Caco-2 (cell line): ENCODE measurements around the gene INHA. TPM values are rescaled to one million over a fixed set of nuclear protein-coding genes. Genes with fewer than 3 reads are reported as not detected.

ENCODE experiments used
- BruUV-seq: library from RNA; stranded (reverse); fragments of 400-500 nt; replicated peaks from 2 replicates; lab custom pipeline; 2021; lab: Mats Ljungman, UMichigan
- CTCF ChIA-PET: fragments of 300-600 bp; sonication (Branson Sonifier 250); formaldehyde crosslinking; loops from one replicate; lab custom pipeline; 2022; ENCODE audit warnings: antibody characterized with exemption; lab: Charles Lee
- POLR2A ChIA-PET: fragments of 300-600 bp; sonication (Branson Sonifier 250); formaldehyde crosslinking; loops from one replicate; lab custom pipeline; 2022; ENCODE audit warnings: antibody characterized with exemption; lab: Charles Lee
- DNase-seq, 2 experiments: peaks; one replicate each; pipeline versions ENCODE4 v3.0.0 to v3.0.0-alpha.2; 2020 to 2022
- H3K27me3 ChIP-seq: replicated peaks from 2 replicates; pipeline ENCODE4 v1.6.0; 2011; ENCODE audit warnings: low read length; ENCODE audit not compliant: control insufficient read depth, insufficient read depth
- H3K36me3 ChIP-seq: 2 replicates; pipeline ENCODE4 v1.5.1; 2011; ENCODE audit warnings: low read length; ENCODE audit not compliant: control insufficient read depth, insufficient read depth
- H3K4me1 ChIP-seq: fragments of 250-450 bp; sonication (Bioruptor Pico); 2 replicates; pipeline ENCODE4 v1.5.1; 2020; ENCODE audit warnings: mild to moderate bottlenecking
- H3K4me3 ChIP-seq: 2 replicates; pipeline ENCODE4 v1.5.1; 2011; ENCODE audit warnings: low read depth, mild to moderate bottlenecking, control low read depth, low read length
- H3K9me3 ChIP-seq: fragments of 250-450 bp; sonication (Bioruptor Pico); 2 replicates; pipeline ENCODE4 v1.5.1; 2020; ENCODE audit warnings: mild to moderate bottlenecking, moderate library complexity
- H3K27ac Mint-ChIP-seq: one replicate; pipeline ENCODE4 v1.8.0; 2022; ENCODE audit warnings: mixed read lengths; ENCODE audit not compliant: unreplicated experiment
- H3K27me3 Mint-ChIP-seq: one replicate; pipeline ENCODE4 v1.8.0; 2022; ENCODE audit warnings: mixed read lengths; ENCODE audit not compliant: insufficient read depth, unreplicated experiment
- H3K36me3 Mint-ChIP-seq: one replicate; pipeline ENCODE4 v1.8.0; 2022; ENCODE audit warnings: mild to moderate bottlenecking, mixed read lengths; ENCODE audit not compliant: insufficient read depth, unreplicated experiment
- H3K4me1 Mint-ChIP-seq: one replicate; pipeline ENCODE4 v1.8.0; 2022; ENCODE audit warnings: low read depth, mixed read lengths; ENCODE audit not compliant: unreplicated experiment
- H3K4me3 Mint-ChIP-seq: one replicate; pipeline ENCODE4 v1.8.0; 2022; ENCODE audit warnings: mild to moderate bottlenecking, moderate library complexity, mixed read lengths; ENCODE audit not compliant: unreplicated experiment
- H3K9me3 Mint-ChIP-seq: one replicate; pipeline ENCODE4 v1.8.0; 2022; ENCODE audit warnings: mixed read lengths; ENCODE audit not compliant: unreplicated experiment
- intact Hi-C: fragments of 100-400 bp; cut with micrococcal nuclease; formaldehyde crosslinking; loops from one replicate; pipeline ENCODE4 v1.10.0; 2022; ENCODE audit not compliant: unreplicated experiment
- total RNA-seq: library from RNA; stranded (reverse); gene quantifications from 2 replicates; pipeline ENCODE4 v1.2.3, GENCODE V29; 2022
- TF ChIP-seq, protein P1 (sequence below), 2 experiments: fragments of 200-600 bp in 1 of 2; IDR thresholded peaks; 1 replicate in 1 of 2; 2 replicates in 1 of 2; pipeline versions ENCODE4 v1.5.1 to v1.8.0; 2011 to 2022; ENCODE audit warnings: antibody characterized with exemption in 1 of 2, control low read depth in 1 of 2, inconsistent platforms in 1 of 2, low read depth in 1 of 2, low read length in 1 of 2, mild to moderate bottlenecking in 1 of 2, moderate library complexity in 1 of 2; ENCODE audit not compliant: insufficient read depth in 1 of 2, severe bottlenecking in 1 of 2, unreplicated experiment in 1 of 2

INHA gene
- total RNA-seq, 1 experiment from 2014 or later, result 1.5 TPM

- H3K4me1 ChIP-seq, result peaks cover 22% of the 10 kb centered on the region
- no peaks in the 10 kb centered on the region for H3K36me3 ChIP-seq
- H3K36me3 Mint-ChIP-seq, result peaks cover 5% of the 10 kb centered on the region
- H3K27ac Mint-ChIP-seq, result peak within 1 kb of the TSS; percentile 42
- no peaks in the 10 kb centered on the region for H3K27me3 Mint-ChIP-seq
- ChIA-PET CTCF (interaction anchor here (0.6 to 1.4 kb wide), 5 partner anchors 11 to 1575 kb away, joined by 3 to 19 read pairs (median 3); partner anchors contain the start of gene STK11IP), POLR2A (interaction anchor here (0.8 to 1.6 kb wide), 5 partner anchors 11 to 71 kb away, joined by 3 to 12 read pairs (median 4); partner anchors contain the start of genes CHPF, STK11IP and TMEM198)
- H3K4me1 Mint-ChIP-seq, result peaks cover 17% of the 10 kb centered on the region
- peak; percentile 90 to 92 for DNase-seq
- H3K27me3 ChIP-seq, result no peaks in the 10 kb centered on the region
- H3K9me3 ChIP-seq, result no peaks in the 10 kb centered on the region
- H3K9me3 Mint-ChIP-seq, result no peaks in the 10 kb centered on the region
- no TSS peak for BruUV-seq
- intact Hi-C loops, result loop anchor here (1.0 to 2.0 kb wide), 3 partner anchors 9 to 29 kb away; partner anchors contain the start of genes CHPF and STK11IP
- TF ChIP-seq, protein P1, sequence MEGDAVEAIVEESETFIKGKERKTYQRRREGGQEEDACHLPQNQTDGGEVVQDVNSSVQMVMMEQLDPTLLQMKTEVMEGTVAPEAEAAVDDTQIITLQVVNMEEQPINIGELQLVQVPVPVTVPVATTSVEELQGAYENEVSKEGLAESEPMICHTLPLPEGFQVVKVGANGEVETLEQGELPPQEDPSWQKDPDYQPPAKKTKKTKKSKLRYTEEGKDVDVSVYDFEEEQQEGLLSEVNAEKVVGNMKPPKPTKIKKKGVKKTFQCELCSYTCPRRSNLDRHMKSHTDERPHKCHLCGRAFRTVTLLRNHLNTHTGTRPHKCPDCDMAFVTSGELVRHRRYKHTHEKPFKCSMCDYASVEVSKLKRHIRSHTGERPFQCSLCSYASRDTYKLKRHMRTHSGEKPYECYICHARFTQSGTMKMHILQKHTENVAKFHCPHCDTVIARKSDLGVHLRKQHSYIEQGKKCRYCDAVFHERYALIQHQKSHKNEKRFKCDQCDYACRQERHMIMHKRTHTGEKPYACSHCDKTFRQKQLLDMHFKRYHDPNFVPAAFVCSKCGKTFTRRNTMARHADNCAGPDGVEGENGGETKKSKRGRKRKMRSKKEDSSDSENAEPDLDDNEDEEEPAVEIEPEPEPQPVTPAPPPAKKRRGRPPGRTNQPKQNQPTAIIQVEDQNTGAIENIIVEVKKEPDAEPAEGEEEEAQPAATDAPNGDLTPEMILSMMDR (IDR thresholded peaks at IDR 0.05; ENCODE audit: insufficient read depth in 1 of 2, low read depth in 1 of 2, low read length in 1 of 2, severe bottlenecking in 1 of 2, unreplicated experiment in 1 of 2), result no peak
- peak within 1 kb of the TSS; percentile 62 for H3K4me3 Mint-ChIP-seq
- peak within 1 kb of the TSS; percentile 75 for H3K4me3 ChIP-seq
Measured at GRCh38 chr2:219571311-219572236, 536 bp upstream of the INHA start, which contains the start of gene OBSL1. Gene OBSL1 (minus strand): TSS chr2:219571539. CDS start chr2:219571232, 307 bp downstream.

DNA sequence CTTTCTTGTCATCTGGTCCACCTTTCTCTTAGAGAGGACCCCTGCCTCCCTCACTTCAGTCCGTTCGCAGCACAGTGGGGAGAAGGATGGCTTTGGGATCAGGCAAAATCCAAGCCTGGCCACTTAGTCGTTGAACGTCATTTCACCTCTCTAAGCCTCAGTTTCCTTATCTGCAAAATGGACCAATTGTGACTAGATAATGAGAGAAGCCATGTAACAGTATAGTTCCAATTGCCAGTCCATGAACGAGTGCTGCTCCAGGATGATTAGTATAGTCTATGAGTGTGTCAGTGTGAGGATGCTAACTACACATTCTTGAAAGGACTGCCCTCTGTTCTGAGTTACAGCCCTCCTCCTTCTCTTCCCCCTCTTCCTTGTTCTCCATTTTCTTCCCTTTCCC is 1.1 kb downstream of the INHA start:
- ChIA-PET CTCF (no interaction called here), POLR2A (no interaction called here)
- Histone ChIP-seq H3K4me1 (peaks cover 28% of the 10 kb centered on the region), H3K9me3 (no peaks in the 10 kb centered on the region), H3K4me3 (no peak overlapping the region), H3K27me3 (no peaks in the 10 kb centered on the region), H3K36me3 (no peaks in the 10 kb centered on the region)
- Mint-ChIP-seq H3K27ac (peak overlapping the region; percentile 15), H3K4me3 (no peak overlapping the region), H3K9me3 (no peaks in the 10 kb centered on the region), H3K27me3 (no peaks in the 10 kb centered on the region), H3K36me3 (peaks cover 1% of the 10 kb centered on the region), H3K4me1 (peaks cover 27% of the 10 kb centered on the region)
- no TSS peak for BruUV-seq
- no peak for DNase-seq
- intact Hi-C loops, result loop anchor here (2.0 kb wide), 1 partner anchor 30 kb away; the partner anchor contains the start of gene CHPF
- TF ChIP-seq, protein P1 (IDR thresholded peaks at IDR 0.05; ENCODE audit: insufficient read depth in 1 of 2, low read depth in 1 of 2, low read length in 1 of 2, severe bottlenecking in 1 of 2, unreplicated experiment in 1 of 2), result no peak

DNA sequence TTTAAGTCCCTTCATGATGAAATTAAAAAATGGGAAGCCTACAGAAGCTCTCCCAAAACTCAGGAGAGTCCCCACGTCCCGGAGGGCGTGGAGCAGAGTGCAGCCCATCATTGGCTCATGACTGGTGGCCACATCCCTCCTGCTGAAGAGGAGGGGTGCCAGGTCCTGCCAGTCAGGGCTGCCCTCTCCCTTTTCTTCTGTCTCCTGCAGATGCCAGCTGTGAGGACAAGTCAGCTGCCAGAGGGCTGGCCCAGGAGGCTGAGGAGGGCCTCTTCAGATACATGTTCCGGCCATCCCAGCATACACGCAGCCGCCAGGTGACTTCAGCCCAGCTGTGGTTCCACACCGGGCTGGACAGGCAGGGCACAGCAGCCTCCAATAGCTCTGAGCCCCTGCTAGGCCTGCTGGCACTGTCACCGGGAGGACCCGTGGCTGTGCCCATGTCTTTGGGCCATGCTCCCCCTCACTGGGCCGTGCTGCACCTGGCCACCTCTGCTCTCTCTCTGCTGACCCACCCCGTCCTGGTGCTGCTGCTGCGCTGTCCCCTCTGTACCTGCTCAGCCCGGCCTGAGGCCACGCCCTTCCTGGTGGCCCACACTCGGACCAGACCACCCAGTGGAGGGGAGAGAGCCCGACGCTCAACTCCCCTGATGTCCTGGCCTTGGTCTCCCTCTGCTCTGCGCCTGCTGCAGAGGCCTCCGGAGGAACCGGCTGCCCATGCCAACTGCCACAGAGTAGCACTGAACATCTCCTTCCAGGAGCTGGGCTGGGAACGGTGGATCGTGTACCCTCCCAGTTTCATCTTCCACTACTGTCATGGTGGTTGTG is 2.6 kb downstream of the INHA start:
- POLR2A ChIA-PET, result no interaction called here
- Mint-ChIP-seq H3K27ac (no peak overlapping the region), H3K9me3 (no peaks in the 10 kb centered on the region), H3K4me3 (no peak overlapping the region), H3K36me3 (no peaks in the 10 kb centered on the region), H3K27me3 (no peaks in the 10 kb centered on the region), H3K4me1 (peaks cover 35% of the 10 kb centered on the region)
- no peaks in the 10 kb centered on the region for H3K36me3 ChIP-seq
- peaks cover 30% of the 10 kb centered on the region for H3K4me1 ChIP-seq
- intact Hi-C loops, result no loop called here
- H3K27me3 ChIP-seq, result no peaks in the 10 kb centered on the region
- no peak overlapping the region for H3K4me3 ChIP-seq
- DNase-seq, result no peak
- H3K9me3 ChIP-seq, result no peaks in the 10 kb centered on the region
- CTCF ChIA-PET, result no interaction called here
- no TSS peak for BruUV-seq
- TF ChIP-seq, protein P1 (IDR thresholded peaks at IDR 0.05; ENCODE audit: insufficient read depth in 1 of 2, low read depth in 1 of 2, low read length in 1 of 2, severe bottlenecking in 1 of 2, unreplicated experiment in 1 of 2), result no peak
